Panc1 (cell line): Measurements from ENCODE around the gene ATG4B. TPM values are rescaled to one million over a fixed set of nuclear protein-coding genes. Genes with fewer than 3 reads are reported as not detected.

Experiments
- ATAC-seq: fragments of 200-7000 bp; cut with Tn5 transposase; 2 replicates; pipeline ENCODE4 v1.9.1; 2020; ENCODE audit warnings: mild to moderate bottlenecking, moderate library complexity
- BruUV-seq: library from RNA; stranded (reverse); fragments of 400-500 nt; replicated peaks from 2 replicates; lab custom pipeline; 2021; lab: Mats Ljungman, UMichigan
- CTCF ChIA-PET: fragments of 300-600 bp; sonication (Branson Sonifier 250); formaldehyde crosslinking; loops from one replicate; lab custom pipeline; 2022; ENCODE audit warnings: antibody characterized with exemption; lab: Charles Lee
- POLR2A ChIA-PET: fragments of 300-600 bp; sonication (Branson Sonifier 250); formaldehyde crosslinking; loops from one replicate; lab custom pipeline; 2022; ENCODE audit warnings: antibody characterized with exemption; lab: Charles Lee
- DNase-seq: peaks from one replicate; pipeline ENCODE4 v3.0.0-alpha.2; 2010; ENCODE audit warnings: low read depth, low spot score
- H3K27ac ChIP-seq: 2 replicates; pipeline ENCODE4 v1.5.1; 2011; ENCODE audit warnings: mild to moderate bottlenecking, low read length, inconsistent platforms
- H3K27me3 ChIP-seq: fragments of 200-500 bp; sonication (Bioruptor generic); 2 replicates; pipeline ENCODE4 v1.6.0; 2014; ENCODE audit warnings: low read length, inconsistent platforms; ENCODE audit not compliant: control insufficient read depth, insufficient read depth
- H3K36me3 ChIP-seq: fragments of 200-500 bp; sonication (Bioruptor generic); 2 replicates; pipeline ENCODE4 v1.5.1; 2014; ENCODE audit warnings: inconsistent platforms, mild to moderate bottlenecking, low read length, moderate library complexity; ENCODE audit not compliant: control insufficient read depth, insufficient read depth
- H3K4me1 ChIP-seq: 2 replicates; pipeline ENCODE4 v1.5.1; 2011; ENCODE audit warnings: inconsistent platforms, mild to moderate bottlenecking, low read length, moderate library complexity; ENCODE audit not compliant: control insufficient read depth, insufficient read depth
- H3K4me3 ChIP-seq, 2 experiments: 2 replicates each; pipeline ENCODE4 v1.5.1; 2011 to 2012; ENCODE audit warnings: low read depth in 2 of 2, low read length in 2 of 2, mild to moderate bottlenecking in 2 of 2, inconsistent platforms in 1 of 2, moderate library complexity in 1 of 2
- H3K9me3 ChIP-seq: fragments of 200-500 bp; sonication (Bioruptor generic); 2 replicates; pipeline ENCODE4 v1.5.1; 2014; ENCODE audit warnings: low read depth, mild to moderate bottlenecking, inconsistent platforms, low read length, moderate library complexity; ENCODE audit not compliant: control insufficient read depth, insufficient read depth
- CTCF ChIP-seq: fragments of 450-650 bp; IDR thresholded peaks from 2 replicates; pipeline ENCODE4 v1.5.1; 2017; ENCODE audit warnings: mild to moderate bottlenecking
- POLR2AphosphoS5 ChIP-seq: IDR thresholded peaks from 2 replicates; pipeline ENCODE4 v1.6.1; 2012; ENCODE audit warnings: mild to moderate bottlenecking, low read depth, low read length, moderate library complexity
- REST ChIP-seq, 2 experiments: IDR thresholded peaks; 2 replicates each; pipeline ENCODE4 v1.6.1; 2011 to 2012; ENCODE audit warnings: low read depth in 2 of 2, control low read depth in 1 of 2, low read length in 1 of 2, mild to moderate bottlenecking in 1 of 2, moderate library complexity in 1 of 2; ENCODE audit not compliant: insufficient read depth in 1 of 2
- SIN3A ChIP-seq: IDR thresholded peaks from 2 replicates; pipeline ENCODE4 v1.6.1; 2012; ENCODE audit warnings: low read depth, mild to moderate bottlenecking, low read length, moderate library complexity, borderline replicate concordance; ENCODE audit not compliant: insufficient read depth
- TCF7L2 ChIP-seq: IDR thresholded peaks from 2 replicates; pipeline ENCODE4 v1.6.1; 2011; ENCODE audit warnings: mild to moderate bottlenecking, low read depth, low read length, inconsistent platforms
- in situ Hi-C: cut with HindIII; loops from 2 replicates; pipeline ENCODE4 v1.10.0; 2016; ENCODE audit warnings: low sequenced_read_pairs, low pct_unique_long_range_greater_than_20kb
- intact Hi-C: fragments of 100-400 bp; cut with micrococcal nuclease; formaldehyde crosslinking; loops from one replicate; pipeline ENCODE4 v1.10.0; 2022; ENCODE audit not compliant: unreplicated experiment
- total RNA-seq: library from RNA; stranded (reverse); gene quantifications from one replicate; pipeline ENCODE4 v1.2.1, GENCODE V29; 2021; ENCODE audit not compliant: unreplicated experiment

Gene ATG4B
- total RNA-seq, 1 experiment from 2014 or later: 84.2 TPM

GRCh38 chr2:241686650-241687425 lies 49.3 kb downstream of the ATG4B start, which contains the start of gene DTYMK:
DTYMK (minus strand) TSS chr2:241686815; CDS start chr2:241686783, 32 bp downstream.
- in situ Hi-C loops (no loop called here), intact Hi-C loops (no loop called here)

GRCh38 chr2:241689306-241689705 lies 51.8 kb downstream of the ATG4B start:
- H3K4me1 ChIP-seq: peaks cover 14% of the 10 kb centered on the region
- POLR2A ChIA-PET: no interaction called here
- no peaks in the 10 kb centered on the region for H3K9me3 ChIP-seq
- no peak for ATAC-seq
- intact Hi-C loops (no loop called here), in situ Hi-C loops (no loop called here)
- no TSS peak for BruUV-seq
- H3K27me3 ChIP-seq: no peaks in the 10 kb centered on the region
- no peak for TF ChIP-seq CTCF
- no peak for TF ChIP-seq SIN3A
- no peak for TF ChIP-seq TCF7L2
- no peak overlapping the region for H3K27ac ChIP-seq
- H3K4me3 ChIP-seq: no peak overlapping the region
- H3K36me3 ChIP-seq: peaks cover 12% of the 10 kb centered on the region
- no peak for DNase-seq
- CTCF ChIA-PET: no interaction called here

More at GRCh38 chr2:241686650-241687425, 49.3 kb downstream of the ATG4B start, which contains the start of gene DTYMK:
- DNase-seq: no peak
- peak; percentile 91; the same call in 1 of the 2 replicates for TF ChIP-seq SIN3A
- no peak for TF ChIP-seq CTCF
- TF ChIP-seq REST (IDR thresholded peaks at IDR 0.05; ENCODE audit: insufficient read depth in 1 of 2, low read depth in 2 of 2, low read length in 1 of 2): peak in 1 of 2 experiments; percentile 57; a peak in 1 of 4 replicates
- peak; percentile 82 for TF ChIP-seq POLR2AphosphoS5
- peaks cover 14% of the 10 kb centered on the region for H3K4me1 ChIP-seq
- ATAC-seq: peak; percentile 99
- peak within 1 kb of the TSS; percentile 93 for H3K27ac ChIP-seq
- BruUV-seq: no TSS peak
- H3K36me3 ChIP-seq: peaks cover 17% of the 10 kb centered on the region
- no peaks in the 10 kb centered on the region for H3K27me3 ChIP-seq
- peak within 1 kb of the TSS; percentile 52 to 97 for H3K4me3 ChIP-seq
- no peaks in the 10 kb centered on the region for H3K9me3 ChIP-seq
- ChIA-PET CTCF (interaction anchor here (0.7 kb wide), 1 partner anchor 47 kb away, joined by 4 read pairs; no protein-coding TSS in a partner anchor), POLR2A (interaction anchor here (0.6 to 0.8 kb wide), 4 partner anchors 10 to 28 kb away, joined by 3 to 7 read pairs (median 4); partner anchors contain the start of gene ING5)
